Measurements from ENCODE around the gene INPP4B. TPM values are rescaled to one million over a fixed set of nuclear protein-coding genes. Genes with fewer than 3 reads are reported as not detected.

Gene INPP4B
- total and polyA plus RNA-seq, 2 of the 4 experiments (the other 2 are of a cell fraction): 1.8 to 14.0 TPM

DNA sequence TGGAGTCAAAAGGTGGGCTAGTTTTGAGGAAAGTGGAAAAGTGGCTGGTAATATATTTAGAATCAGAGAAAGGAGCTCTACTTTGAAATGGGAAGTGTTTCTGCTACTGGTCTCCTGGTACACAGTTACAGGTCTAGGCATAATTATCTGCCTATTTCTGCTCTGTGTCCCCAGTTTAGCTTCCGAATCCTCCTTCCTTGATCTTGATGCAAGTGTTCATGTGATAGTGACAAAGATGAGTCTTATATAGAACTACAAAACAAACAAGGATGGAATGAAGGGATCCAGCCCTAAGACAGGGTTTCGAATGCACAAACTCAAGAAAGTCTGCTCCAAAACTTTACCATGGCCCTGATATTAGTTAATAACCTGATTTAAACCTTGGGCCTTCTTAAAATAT lies 580.2 kb downstream of the INPP4B start:
- Histone ChIP-seq H2BK15ac (ENCODE audit: low read depth, low read length) (peak overlapping the region; percentile 84; the same call in 2 of the 3 replicates), H3K9me1 (ENCODE audit: insufficient read depth, low read length) (peaks cover 8% of the 10 kb centered on the region), H3K56ac (ENCODE audit: extremely low read depth, insufficient read depth, low read length) (peak overlapping the region; percentile 93), H2AK5ac (ENCODE audit: low read depth, low read length) (peak overlapping the region; percentile 98), H4K91ac (ENCODE audit: insufficient read depth, low read depth, low read length) (peak overlapping the region; percentile 99), H3K18ac (ENCODE audit: low read depth, low read length) (peak overlapping the region; percentile 100), H3K4me3 (ENCODE audit: insufficient read depth, low read depth, low read length) (no peak overlapping the region), H4K8ac (ENCODE audit: low read depth in 2 of 2, low read length in 2 of 2) (peak overlapping the region; percentile 83 to 98), H3K4me1 (ENCODE audit: control insufficient read depth, insufficient read depth, low read length) (peaks cover 23% of the 10 kb centered on the region), H3K4me2 (ENCODE audit: low read depth, low read length) (peak overlapping the region; percentile 10; the same call in 1 of the 2 replicates), H2AFZ (replicated peaks; ENCODE audit: low read length, poor library complexity) (no peak overlapping the region), H4K20me1 (ENCODE audit: insufficient read depth, low read length) (no peaks in the 10 kb centered on the region), H3K9ac (ENCODE audit: low read depth, low read length) (peak overlapping the region; percentile 61; the same call in 1 of the 2 replicates), H2AK9ac (replicated peaks; ENCODE audit: low read depth, low read length, poor library complexity) (no peak overlapping the region), H3K23ac (ENCODE audit: low read depth, low read length) (peak overlapping the region; percentile 98), H2BK120ac (ENCODE audit: low read depth, low read length) (peak overlapping the region; percentile 100), H3K79me1 (ENCODE audit: low read depth in 1 of 2, low read length in 2 of 2) (peaks cover 0 to 11% of the 10 kb centered on the region in 2 experiments; a peak in 2 of 4 replicates), H3K9me3 (ENCODE audit: control insufficient read depth, insufficient read depth, low read length) (no peaks in the 10 kb centered on the region), H2BK20ac (ENCODE audit: low read depth, low read length) (peak overlapping the region; percentile 99), H3K4ac (ENCODE audit: low read depth, low read length) (peak overlapping the region; percentile 97), H3K14ac (replicated peaks; ENCODE audit: low read depth, low read length) (peak overlapping the region; percentile 98), H3K27ac (ENCODE audit: insufficient read depth, low read length) (peak overlapping the region; percentile 93), H3K27me3 (ENCODE audit: control insufficient read depth, insufficient read depth, low read length) (no peaks in the 10 kb centered on the region), H4K5ac (ENCODE audit: low read depth, low read length) (peak overlapping the region; percentile 93), H2BK5ac (ENCODE audit: low read depth, low read length, poor library complexity, severe bottlenecking) (peak overlapping the region; percentile 97), H3K36me3 (ENCODE audit: control insufficient read depth, insufficient read depth, low read length) (no peaks in the 10 kb centered on the region)
- ChIA-PET POLR2A (ENCODE audit: unreplicated experiment) (interaction anchor here (1.3 kb wide), 1 partner anchor 8 kb away, joined by 3 read pairs; no protein-coding TSS in a partner anchor), CTCF (no interaction called here)
- dilution Hi-C loops (cut with HindIII; ENCODE audit: low sequenced_read_pairs, unreplicated experiment): no loop called here
- ATAC-seq (ENCODE audit: low read depth): no peak; the same call in 1 of the 2 replicates
- TF ChIP-seq BHLHE40 (IDR thresholded peaks at IDR 0.05; ENCODE audit: low read depth, low read length): no peak
- TF ChIP-seq, protein P1, sequence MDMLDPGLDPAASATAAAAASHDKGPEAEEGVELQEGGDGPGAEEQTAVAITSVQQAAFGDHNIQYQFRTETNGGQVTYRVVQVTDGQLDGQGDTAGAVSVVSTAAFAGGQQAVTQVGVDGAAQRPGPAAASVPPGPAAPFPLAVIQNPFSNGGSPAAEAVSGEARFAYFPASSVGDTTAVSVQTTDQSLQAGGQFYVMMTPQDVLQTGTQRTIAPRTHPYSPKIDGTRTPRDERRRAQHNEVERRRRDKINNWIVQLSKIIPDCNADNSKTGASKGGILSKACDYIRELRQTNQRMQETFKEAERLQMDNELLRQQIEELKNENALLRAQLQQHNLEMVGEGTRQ (IDR thresholded peaks at IDR 0.05; ENCODE audit: low read depth, low read length): no peak
- TF ChIP-seq, protein P2, sequence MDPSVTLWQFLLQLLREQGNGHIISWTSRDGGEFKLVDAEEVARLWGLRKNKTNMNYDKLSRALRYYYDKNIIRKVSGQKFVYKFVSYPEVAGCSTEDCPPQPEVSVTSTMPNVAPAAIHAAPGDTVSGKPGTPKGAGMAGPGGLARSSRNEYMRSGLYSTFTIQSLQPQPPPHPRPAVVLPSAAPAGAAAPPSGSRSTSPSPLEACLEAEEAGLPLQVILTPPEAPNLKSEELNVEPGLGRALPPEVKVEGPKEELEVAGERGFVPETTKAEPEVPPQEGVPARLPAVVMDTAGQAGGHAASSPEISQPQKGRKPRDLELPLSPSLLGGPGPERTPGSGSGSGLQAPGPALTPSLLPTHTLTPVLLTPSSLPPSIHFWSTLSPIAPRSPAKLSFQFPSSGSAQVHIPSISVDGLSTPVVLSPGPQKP (IDR thresholded peaks at IDR 0.05; ENCODE audit: borderline replicate concordance, low read depth, low read length): no peak
- no peak for TF ChIP-seq RAD21 (IDR thresholded peaks at IDR 0.05; ENCODE audit: low read length)
- no peak for TF ChIP-seq MAFK (IDR thresholded peaks at IDR 0.05; ENCODE audit: low read depth, low read length)
- no peak for TF ChIP-seq NFE2L2 (IDR thresholded peaks at IDR 0.05; ENCODE audit: low read depth, low read length)
- no peak for TF ChIP-seq MXI1 (IDR thresholded peaks at IDR 0.05; ENCODE audit: borderline replicate concordance, low read depth, low read length)
- TF ChIP-seq POLR2A (IDR thresholded peaks at IDR 0.05; ENCODE audit: low read depth, low read length): no peak
- TF ChIP-seq, protein P3, sequence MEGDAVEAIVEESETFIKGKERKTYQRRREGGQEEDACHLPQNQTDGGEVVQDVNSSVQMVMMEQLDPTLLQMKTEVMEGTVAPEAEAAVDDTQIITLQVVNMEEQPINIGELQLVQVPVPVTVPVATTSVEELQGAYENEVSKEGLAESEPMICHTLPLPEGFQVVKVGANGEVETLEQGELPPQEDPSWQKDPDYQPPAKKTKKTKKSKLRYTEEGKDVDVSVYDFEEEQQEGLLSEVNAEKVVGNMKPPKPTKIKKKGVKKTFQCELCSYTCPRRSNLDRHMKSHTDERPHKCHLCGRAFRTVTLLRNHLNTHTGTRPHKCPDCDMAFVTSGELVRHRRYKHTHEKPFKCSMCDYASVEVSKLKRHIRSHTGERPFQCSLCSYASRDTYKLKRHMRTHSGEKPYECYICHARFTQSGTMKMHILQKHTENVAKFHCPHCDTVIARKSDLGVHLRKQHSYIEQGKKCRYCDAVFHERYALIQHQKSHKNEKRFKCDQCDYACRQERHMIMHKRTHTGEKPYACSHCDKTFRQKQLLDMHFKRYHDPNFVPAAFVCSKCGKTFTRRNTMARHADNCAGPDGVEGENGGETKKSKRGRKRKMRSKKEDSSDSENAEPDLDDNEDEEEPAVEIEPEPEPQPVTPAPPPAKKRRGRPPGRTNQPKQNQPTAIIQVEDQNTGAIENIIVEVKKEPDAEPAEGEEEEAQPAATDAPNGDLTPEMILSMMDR (conservative IDR thresholded peaks at IDR 0.05; ENCODE audit: low read depth, low read length): no peak
- no peak for TF ChIP-seq SMC3 (IDR thresholded peaks at IDR 0.05; ENCODE audit: low read depth, low read length)
- no peak for TF ChIP-seq FOS (IDR thresholded peaks at IDR 0.05; ENCODE audit: low read depth, low read length)
- no peak for TF ChIP-seq CHD1 (IDR thresholded peaks at IDR 0.05; ENCODE audit: low read depth, low read length)
- TF ChIP-seq RCOR1 (IDR thresholded peaks at IDR 0.05; ENCODE audit: insufficient replicate concordance, low read length): no peak
- TF ChIP-seq MAZ (IDR thresholded peaks at IDR 0.05; ENCODE audit: borderline replicate concordance, low read depth, low read length): no peak
- TF ChIP-seq CEBPB (IDR thresholded peaks at IDR 0.05; ENCODE audit: low read depth, low read length): no peak
- TF ChIP-seq RFX5 (IDR thresholded peaks at IDR 0.05; ENCODE audit: low read depth, low read length): no peak
- DNase-seq: no peak
- no TSS peak for BruUV-seq (replicated peaks)
- intact Hi-C loops (cut with micrococcal nuclease): loop anchor here (5.0 to 10.0 kb wide), 2 partner anchors 139 to 921 kb away; no protein-coding TSS in a partner anchor
- in situ Hi-C loops (cut with MboI; ENCODE audit: low sequenced_read_pairs): no loop called here
- WGBS, 2 experiments (ENCODE audit: extremely low coverage in 2 of 2, insufficient read length in 1 of 2): no CpG with 5 or more reads among the region's 2 CpGs
